NB4 (cell line): ENCODE measurements around the gene VTCN1.

ENCODE experiments used
- DNase-seq: peaks from one replicate; pipeline ENCODE4 v3.0.0; 2010; ENCODE audit warnings: low read depth
- H3K4me3 ChIP-seq: one replicate; pipeline ENCODE4 v1.5.1; 2011; ENCODE audit warnings: mild to moderate bottlenecking, low read depth, low read length, moderate library complexity
- CTCF ChIP-seq: IDR thresholded peaks from one replicate; pipeline ENCODE4 v1.5.1; 2012; ENCODE audit warnings: low read depth, low read length
- MAX ChIP-seq: IDR thresholded peaks from 2 replicates; pipeline ENCODE4 v1.6.1; 2011; ENCODE audit warnings: low read depth, low read length
- MYC ChIP-seq: IDR thresholded peaks from 2 replicates; pipeline ENCODE4 v1.6.1; 2011; ENCODE audit warnings: low read depth, low read length
- POLR2A ChIP-seq: IDR thresholded peaks from 2 replicates; pipeline ENCODE4 v1.6.1; 2011; ENCODE audit warnings: mild to moderate bottlenecking; ENCODE audit not compliant: insufficient read length; ENCODE audit errors: extremely low read depth

Gene VTCN1

GRCh38 chr1:117114877-117115276, 95.8 kb downstream of the VTCN1 start:
- H3K4me3 ChIP-seq: no peak overlapping the region
- TF ChIP-seq MYC: no peak
- no peak for TF ChIP-seq POLR2A
- no peak for TF ChIP-seq MAX
- no peak for TF ChIP-seq CTCF
- DNase-seq: no peak

- no peak overlapping the region for H3K4me3 ChIP-seq
- TF ChIP-seq MYC (no peak), CTCF (no peak), MAX (no peak), POLR2A (no peak)
- DNase-seq: no peak
These were observed 97.5 kb downstream of the VTCN1 start for GRCh38 chr1:117113199-117113598.

GRCh38 chr1:117112047-117112717, 98.5 kb downstream of the VTCN1 start:
- DNase-seq: no peak

GRCh38 chr1:117110774-117111173, 100.0 kb downstream of the VTCN1 start:
- no peak for DNase-seq
- no peak for TF ChIP-seq CTCF
- TF ChIP-seq MAX: no peak
- TF ChIP-seq MYC: no peak
- no peak for TF ChIP-seq POLR2A
- no peak overlapping the region for H3K4me3 ChIP-seq

More at GRCh38 chr1:117112047-117112717, 98.5 kb downstream of the VTCN1 start:
- no peak for TF ChIP-seq MYC
- TF ChIP-seq MAX: no peak
- no peak for TF ChIP-seq POLR2A
- TF ChIP-seq CTCF: no peak
- H3K4me3 ChIP-seq: no peak overlapping the region

- TF ChIP-seq MYC (no peak), CTCF (no peak), POLR2A (no peak), MAX (no peak)
- no peak overlapping the region for H3K4me3 ChIP-seq
- no peak for DNase-seq
These were observed 103.4 kb downstream of the VTCN1 start for GRCh38 chr1:117107364-117107763.
